CD4-positive, alpha-beta T cell treated with Interferon alpha-2 for 1 hour (primary cell): Measurements from ENCODE around the gene LAPTM4A.

Experiments used
- DNase-seq, 2 donors: peaks; one replicate each; pipeline ENCODE4 v3.0.0-alpha.2; 2020 to 2022

The LAPTM4A gene

GRCh38 chr2:20015482-20016083 is 35.8 kb downstream of the LAPTM4A start:
- peak in 1 of 2 donors; percentile 48 for DNase-seq

- no peak for DNase-seq
These were observed 38.1 kb downstream of the LAPTM4A start for GRCh38 chr2:20013126-20013849.

DNA sequence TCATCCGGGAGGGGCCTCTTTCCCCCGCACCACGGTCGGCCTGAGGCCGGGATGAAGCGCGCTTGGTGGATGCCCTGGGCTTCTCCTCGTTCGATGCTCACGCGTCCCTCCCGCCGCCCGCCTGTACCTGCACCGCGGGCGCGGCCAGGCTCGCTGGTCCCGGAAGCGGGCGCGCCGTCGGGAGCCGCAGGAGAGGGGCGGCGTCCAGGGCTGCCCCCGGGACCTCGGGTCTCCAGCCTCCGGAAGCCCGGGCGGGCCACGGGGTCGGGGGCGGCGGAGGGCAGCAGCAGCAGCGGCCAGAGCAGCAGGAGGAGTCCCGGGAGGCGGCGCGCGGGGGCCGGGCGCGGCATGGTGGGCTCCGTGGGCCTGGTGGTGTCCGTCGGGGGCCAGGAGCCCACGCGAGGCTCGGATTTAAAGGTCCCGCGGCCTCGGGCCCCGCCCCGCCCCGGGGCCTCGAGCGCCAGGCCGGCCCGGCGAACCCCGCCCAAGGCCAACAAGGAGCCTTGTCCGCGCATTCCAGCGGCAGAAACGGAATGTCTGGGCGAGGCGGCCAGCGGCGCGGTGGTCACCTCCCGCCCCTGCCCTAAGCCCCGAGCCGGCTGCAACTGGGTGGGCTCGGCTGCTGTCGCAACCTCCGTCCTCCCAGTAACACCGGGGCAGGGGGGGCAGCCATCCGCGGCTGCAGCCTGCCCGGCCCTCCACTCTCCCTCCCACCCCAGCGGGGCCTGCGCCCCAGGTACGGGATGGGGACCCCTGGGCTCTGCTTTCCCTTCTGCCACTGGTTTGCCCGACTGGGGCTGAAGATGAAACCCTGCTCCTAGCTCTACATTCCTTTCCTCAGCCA is 38.9 kb downstream of the LAPTM4A start, which contains the start of gene MATN3:
MATN3 (minus strand) TSS at position 387 of the 844 bp plus-strand sequence; CDS start at position 350, 37 bp downstream.
- DNase-seq: no peak

DNA sequence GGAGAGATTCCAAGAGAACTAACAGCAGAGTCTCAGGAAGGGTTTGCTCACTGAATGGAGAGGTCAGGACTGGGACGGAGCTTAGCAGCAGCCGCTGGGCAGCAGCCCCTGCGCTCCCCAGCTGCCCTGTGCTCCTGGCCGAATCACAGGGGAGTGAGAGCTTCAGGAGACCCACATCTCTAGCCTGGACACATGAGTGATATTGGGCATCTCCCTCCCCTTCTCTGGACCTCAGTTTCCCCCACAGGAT is 39.5 kb downstream of the LAPTM4A start:
- DNase-seq: no peak

DNA sequence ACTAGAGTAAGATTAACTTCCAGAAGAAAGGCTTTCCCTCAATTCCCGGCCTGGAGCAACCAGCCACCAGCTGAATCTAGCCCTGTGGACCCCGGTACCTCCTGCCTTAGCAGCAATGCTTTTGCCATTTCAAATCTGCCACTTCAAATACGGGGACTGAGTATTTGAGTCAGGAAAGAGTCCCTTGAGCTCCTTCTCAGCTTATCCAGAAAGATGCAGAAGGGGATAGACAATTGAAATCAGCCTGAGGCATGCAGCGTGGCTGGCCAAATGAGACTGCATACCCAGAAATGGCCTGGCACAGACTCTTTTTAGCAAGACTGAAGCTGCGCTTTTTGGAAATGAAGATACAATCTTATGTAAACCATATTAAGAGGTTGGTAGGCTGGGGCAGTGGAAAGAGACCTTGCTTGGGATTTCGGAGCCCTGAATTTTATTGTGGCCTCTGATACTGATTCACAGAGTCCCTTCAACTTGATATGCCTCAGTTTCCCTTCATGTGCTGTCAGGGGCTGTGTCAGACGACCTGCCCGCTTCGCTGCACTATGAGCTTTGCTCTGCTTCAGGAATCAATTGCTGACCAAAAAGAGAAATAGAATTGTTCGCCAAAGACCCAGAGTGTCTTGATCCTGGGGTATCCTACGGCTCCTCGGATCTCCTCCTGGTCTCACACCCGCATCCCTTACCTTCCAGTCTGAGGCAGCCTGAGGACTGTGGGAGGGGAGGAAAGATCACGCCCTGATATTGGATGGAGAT is 40.0 kb downstream of the LAPTM4A start:
- DNase-seq: no peak

DNA sequence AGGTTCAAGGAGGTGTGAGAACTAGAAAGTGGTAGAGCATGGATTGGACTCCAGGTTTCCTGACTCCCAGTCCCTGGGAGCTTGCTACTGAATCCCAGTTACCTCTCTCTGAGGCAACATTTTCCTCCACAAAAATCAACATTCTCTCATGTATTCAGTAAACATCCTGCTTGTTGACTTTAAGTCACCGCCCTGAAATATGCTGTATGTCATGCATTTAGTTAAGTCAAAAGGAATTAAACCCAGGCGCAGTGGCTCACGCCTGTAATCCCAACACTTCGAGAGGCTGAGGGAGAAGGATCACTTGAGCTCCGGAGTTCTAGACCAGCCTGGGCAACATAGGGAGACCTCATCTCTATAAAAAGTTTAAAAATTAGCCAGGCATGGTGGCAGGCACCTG is 42.7 kb downstream of the LAPTM4A start:
- DNase-seq: no peak

DNA sequence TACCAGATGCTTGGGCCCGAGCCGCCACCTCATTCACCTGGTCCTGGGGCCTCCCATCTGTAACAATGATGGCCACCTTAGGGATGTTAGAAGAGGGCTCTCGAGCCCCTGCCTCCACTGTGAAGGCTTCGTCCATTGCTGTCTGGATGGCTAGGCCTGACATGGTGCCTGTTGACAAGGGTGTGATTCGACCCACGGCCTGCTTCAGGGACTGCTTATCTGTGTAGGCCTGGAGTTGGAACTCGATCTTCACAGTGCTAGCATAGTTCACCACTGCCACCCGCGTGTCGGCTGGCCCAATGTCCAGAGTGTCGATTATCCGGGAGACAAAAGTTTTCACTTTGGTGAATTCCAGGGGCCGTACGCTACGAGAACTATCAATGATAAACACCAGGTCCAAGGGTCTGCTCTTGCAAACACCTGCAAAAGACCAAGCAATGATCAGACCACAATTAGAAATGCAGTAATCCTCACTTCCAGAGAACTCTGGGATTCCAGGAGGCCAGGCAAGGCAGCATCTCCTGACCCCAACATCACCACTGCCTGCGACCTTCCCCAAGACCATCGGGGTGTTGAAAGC is 45.4 kb downstream of the LAPTM4A start:
- no peak for DNase-seq

DNA sequence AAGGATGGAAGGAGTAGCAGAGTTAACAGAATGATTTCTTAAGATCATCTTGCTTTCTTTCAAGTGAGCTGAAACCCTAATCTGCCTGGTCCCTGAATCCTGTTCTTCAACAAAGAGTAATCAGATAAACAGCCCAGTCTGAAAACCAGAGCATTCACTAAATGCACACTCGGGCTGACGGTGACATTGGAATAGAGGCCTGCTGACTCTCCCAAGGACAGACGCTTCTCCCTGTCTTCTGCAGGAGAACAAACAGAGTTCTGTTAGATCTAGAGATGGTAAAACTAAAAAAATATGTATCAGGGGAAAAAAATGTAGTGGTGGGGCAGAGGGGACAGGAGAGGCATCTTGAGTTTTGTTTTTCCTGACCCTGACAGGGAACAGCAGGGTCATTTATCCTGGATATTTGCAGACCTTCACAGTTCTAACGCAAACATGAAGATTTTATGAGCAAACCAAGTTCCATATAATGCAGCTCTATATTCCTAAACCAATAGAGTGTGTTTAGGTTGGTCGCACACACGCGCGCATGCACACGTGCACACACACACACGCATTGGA is 46.3 kb downstream of the LAPTM4A start:
- DNase-seq: no peak

- DNase-seq: no peak
These were observed 50.0 kb downstream of the LAPTM4A start for GRCh38 chr2:20001361-20001863.

DNA sequence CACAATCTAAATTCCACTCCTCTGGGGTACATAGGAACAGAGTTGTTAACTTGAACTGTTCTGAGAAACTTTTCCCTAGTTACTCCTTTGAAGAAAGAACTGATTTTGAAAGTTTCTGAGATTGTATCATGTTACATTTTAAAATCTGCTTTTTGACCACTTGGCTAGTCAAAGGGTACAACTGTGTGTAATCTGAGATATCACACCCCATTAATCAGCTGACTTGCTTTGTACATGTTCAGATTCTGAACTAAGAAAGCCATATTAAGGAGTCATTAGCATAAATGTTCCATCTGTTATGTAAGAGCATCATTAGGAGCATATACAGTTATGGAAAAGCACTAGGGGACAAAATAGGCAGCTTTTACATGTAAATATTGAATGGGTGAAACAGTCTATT is 57.7 kb downstream of the LAPTM4A start:
- no peak for DNase-seq

- DNase-seq: no peak
These were observed 59.5 kb downstream of the LAPTM4A start for GRCh38 chr2:19991895-19992294.

- DNase-seq: no peak
These were observed 61.1 kb downstream of the LAPTM4A start for GRCh38 chr2:19990416-19990728.

DNA sequence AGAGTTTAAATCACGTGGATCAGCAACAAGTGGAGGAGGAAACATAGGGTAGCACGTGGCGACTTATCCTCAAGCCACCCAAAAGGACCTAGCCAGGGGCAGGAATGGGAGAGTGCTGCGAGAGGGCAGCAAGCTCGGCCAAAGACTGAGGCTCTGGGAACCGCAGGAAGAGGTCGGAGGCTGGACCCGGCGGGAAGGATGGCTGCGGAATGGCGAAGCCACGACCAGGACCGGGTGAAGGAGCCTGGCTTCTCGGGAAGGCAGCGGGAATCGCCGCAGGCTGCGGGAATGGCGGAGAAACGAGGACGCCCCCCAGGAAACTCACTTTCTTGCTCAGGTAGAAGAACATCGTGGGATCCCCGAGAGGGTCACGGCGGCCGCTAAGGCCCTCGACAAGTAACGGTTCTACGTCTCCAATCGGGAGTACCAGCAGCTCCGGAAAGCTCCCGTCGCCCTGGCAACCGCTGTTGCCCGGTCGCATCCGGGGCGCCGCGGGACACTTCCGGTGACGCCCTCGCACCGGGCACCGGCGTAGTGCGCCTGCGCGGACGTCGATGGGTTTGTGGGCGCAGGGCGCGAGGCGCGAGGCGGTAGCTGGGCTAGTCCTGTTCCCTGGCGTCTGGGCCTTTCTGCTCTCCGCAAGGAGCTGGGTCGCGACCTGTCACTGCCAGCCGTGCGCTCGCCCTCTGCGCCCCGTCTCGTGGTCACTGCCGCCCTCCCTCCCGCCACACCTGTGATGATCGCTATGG is 61.6 kb downstream of the LAPTM4A start, which contains the start of gene WDR35:
WDR35 (minus strand) TSS at position 439 of the 749 bp plus-strand sequence; CDS start at position 349, 90 bp downstream.
- peak; percentile 89 to 93 for DNase-seq

DNA sequence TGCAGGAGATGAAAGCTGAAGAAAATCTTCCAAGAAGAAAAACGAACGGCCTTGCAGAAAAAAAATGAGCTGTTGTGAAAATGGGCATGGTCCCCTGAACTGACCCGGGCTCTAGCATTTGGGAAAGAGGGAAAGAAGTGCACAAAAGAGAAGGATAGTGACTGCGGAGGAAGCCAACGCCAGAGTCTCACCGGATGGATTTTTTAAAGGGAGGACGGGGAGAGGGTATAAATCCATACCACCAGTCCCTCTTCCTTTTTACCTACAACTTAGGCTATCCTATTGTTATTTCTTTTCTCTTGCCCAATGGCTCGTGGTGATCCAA is 62.1 kb downstream of the LAPTM4A start:
- no peak for DNase-seq

DNA sequence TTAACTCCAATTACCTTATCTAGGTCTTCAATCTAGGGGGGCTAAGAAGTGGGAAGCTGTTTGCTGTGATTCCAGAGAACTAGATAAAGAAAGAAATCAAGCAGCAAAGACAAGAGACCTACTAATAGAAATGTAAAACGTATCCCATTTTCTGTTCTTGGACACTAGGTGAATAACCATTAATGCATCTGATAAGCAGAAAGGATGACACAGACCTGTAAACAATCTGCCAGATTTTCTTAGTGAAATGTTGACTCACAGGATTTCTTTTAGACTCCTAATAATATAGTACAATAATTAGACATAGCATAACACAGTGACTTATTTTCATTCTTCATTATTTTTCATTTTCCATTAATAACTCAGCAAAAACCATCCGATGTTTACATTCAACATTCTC is 62.8 kb downstream of the LAPTM4A start:
- DNase-seq: no peak

DNA sequence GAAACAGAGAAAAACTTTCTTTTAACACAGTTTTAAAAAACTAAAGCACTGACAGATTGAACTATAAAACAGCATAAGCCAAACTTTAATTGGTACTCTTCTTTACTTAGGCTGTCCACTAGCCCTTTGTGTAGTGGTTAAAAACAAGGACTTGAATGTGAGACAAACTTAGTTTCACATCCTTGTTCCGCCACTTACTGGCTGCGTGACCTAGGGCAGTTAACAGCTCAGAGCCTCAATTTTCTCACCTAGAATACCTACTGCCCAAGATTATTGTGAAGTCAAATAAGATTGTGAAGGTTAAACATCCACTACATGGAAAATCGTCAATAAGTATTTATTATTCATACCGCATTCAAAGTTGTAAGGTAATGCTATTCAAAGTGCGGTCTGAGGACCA is 63.5 kb downstream of the LAPTM4A start:
- no peak for DNase-seq
